Panc1 (cell line): ENCODE data around the gene TTLL5.
A peak's percentile ranks its signal among the peaks of the same experiment; 100 is the strongest.

ENCODE experiments used
- CTCF ChIP-seq: fragments of 450-650 bp; IDR thresholded peaks from 2 replicates; pipeline ENCODE4 v1.5.1; 2017; ENCODE audit warnings: mild to moderate bottlenecking
- POLR2AphosphoS5 ChIP-seq: IDR thresholded peaks from 2 replicates; pipeline ENCODE4 v1.6.1; 2012; ENCODE audit warnings: mild to moderate bottlenecking, low read depth, low read length, moderate library complexity
- REST ChIP-seq, 2 experiments: IDR thresholded peaks; 2 replicates each; pipeline ENCODE4 v1.6.1; 2011 to 2012; ENCODE audit warnings: low read depth in 2 of 2, control low read depth in 1 of 2, low read length in 1 of 2, mild to moderate bottlenecking in 1 of 2, moderate library complexity in 1 of 2; ENCODE audit not compliant: insufficient read depth in 1 of 2
- SIN3A ChIP-seq: IDR thresholded peaks from 2 replicates; pipeline ENCODE4 v1.6.1; 2012; ENCODE audit warnings: low read depth, mild to moderate bottlenecking, low read length, moderate library complexity, borderline replicate concordance; ENCODE audit not compliant: insufficient read depth
- TCF7L2 ChIP-seq: IDR thresholded peaks from 2 replicates; pipeline ENCODE4 v1.6.1; 2011; ENCODE audit warnings: mild to moderate bottlenecking, low read depth, low read length, inconsistent platforms

DNA sequence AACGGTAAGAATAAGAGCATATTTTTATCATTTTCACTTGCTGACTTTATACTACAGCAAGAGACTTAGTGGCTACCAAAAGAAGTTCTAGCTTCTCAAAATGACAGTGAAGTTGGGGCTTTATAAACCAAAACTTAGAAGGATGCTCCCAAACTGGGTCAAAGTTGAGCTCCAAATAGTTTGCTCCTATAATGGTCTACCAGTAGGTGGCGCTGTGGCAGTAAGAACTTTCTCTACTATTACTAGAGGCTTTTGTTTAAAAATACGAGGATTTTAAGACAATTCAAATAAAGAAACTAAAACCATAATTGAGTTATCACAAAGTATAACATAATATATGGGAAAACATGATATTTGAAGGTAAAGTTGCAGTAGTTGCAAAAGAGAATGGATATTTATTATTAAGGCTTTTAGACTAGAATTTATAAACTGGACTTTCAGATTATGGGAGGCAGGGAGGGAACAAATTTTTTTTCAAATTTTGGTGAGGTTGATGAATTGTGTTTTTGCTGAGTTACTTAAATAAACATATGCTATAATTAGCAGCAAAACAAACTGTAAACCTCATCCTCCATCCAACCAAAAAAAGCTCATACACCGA is 245.7 kb downstream of the TTLL5 start:
- TF ChIP-seq CTCF (peak; percentile 76; the same call in 1 of the 2 replicates), TCF7L2 (no peak), POLR2AphosphoS5 (no peak), REST (IDR thresholded peaks at IDR 0.05; ENCODE audit: insufficient read depth in 1 of 2, low read depth in 2 of 2, low read length in 1 of 2) (no peak), SIN3A (no peak)
